H1 (cell line): ENCODE results near the gene BAK1. TPM values are rescaled to one million over a fixed set of nuclear protein-coding genes. Genes with fewer than 3 reads are reported as not detected.

Experiments used
- CTCF ChIA-PET: fragments of 300-600 bp; sonication (Branson Sonifier 250); formaldehyde crosslinking; loops from one replicate; lab custom pipeline; 2021; ENCODE audit not compliant: partially characterized antibody; lab: Charles Lee
- POLR2A ChIA-PET: fragments of 300-600 bp; sonication (Branson Sonifier 250); formaldehyde crosslinking; loops from one replicate; lab custom pipeline; 2021; ENCODE audit warnings: inconsistent platforms; ENCODE audit not compliant: partially characterized antibody; lab: Charles Lee
- DNase-seq, 2 experiments: peaks; one replicate each; pipeline versions ENCODE4 v3.0.0 to v3.0.0-alpha.2; 2010 to 2022; ENCODE audit warnings: low spot score in 2 of 2, low read depth in 1 of 2, mixed read lengths in 1 of 2
- FAIRE-seq: peaks from 2 replicates; lab custom pipeline; 2011; peaks lifted over from hg19 to GRCh38; lab: Jason Lieb, UNC
- H2AFZ ChIP-seq: 2 replicates; pipeline ENCODE4 v1.8.1; 2012; ENCODE audit warnings: low read length, inconsistent platforms
- H2AK5ac ChIP-seq: 2 replicates; pipeline ENCODE4 v1.6.1; 2013; ENCODE audit warnings: low read depth, low read length
- H2BK120ac ChIP-seq: replicated peaks from 2 replicates; pipeline ENCODE3; 2013; ENCODE audit warnings: low read depth, low read length, inconsistent platforms
- H2BK12ac ChIP-seq: 2 replicates; pipeline ENCODE4 v1.6.1; 2013; ENCODE audit warnings: low read depth, low read length
- H2BK15ac ChIP-seq: 2 replicates; pipeline ENCODE4 v1.6.1; 2013; ENCODE audit warnings: low read length
- H2BK20ac ChIP-seq: 2 replicates; pipeline ENCODE4 v1.6.1; 2013; ENCODE audit warnings: low read length
- H2BK5ac ChIP-seq: 2 replicates; pipeline ENCODE4 v1.6.1; 2013; ENCODE audit warnings: low read depth, low read length
- H3K14ac ChIP-seq: 2 replicates; pipeline ENCODE4 v1.6.1; 2013; ENCODE audit warnings: inconsistent platforms; ENCODE audit not compliant: insufficient read length
- H3K18ac ChIP-seq: 2 replicates; pipeline ENCODE4 v1.6.1; 2013; ENCODE audit warnings: low read length; ENCODE audit errors: extremely low read depth
- H3K23ac ChIP-seq: 2 replicates; pipeline ENCODE4 v1.6.1; 2013; ENCODE audit warnings: inconsistent platforms; ENCODE audit not compliant: insufficient read length
- H3K23me2 ChIP-seq: 2 replicates; pipeline ENCODE4 v1.6.1; 2013; ENCODE audit warnings: low read depth, low read length
- H3K27ac ChIP-seq: 2 replicates; pipeline ENCODE4 v1.6.1; 2011; ENCODE audit warnings: low read depth, low read length, inconsistent platforms
- H3K27me3 ChIP-seq, 4 experiments: replicated peaks in 1 of 4; 1 replicate in 1 of 4; 2 replicates in 3 of 4; pipeline versions ENCODE4 v1.6.1 to v1.8.1; 2011 to 2013; ENCODE audit warnings: low read length in 3 of 4, mild to moderate bottlenecking in 3 of 4, inconsistent platforms in 2 of 4, mixed read lengths in 2 of 4, moderate library complexity in 1 of 4; ENCODE audit not compliant: control insufficient read depth in 3 of 4, insufficient read depth in 3 of 4; ENCODE audit errors: extremely low read depth in 1 of 4
- H3K36me3 ChIP-seq, 4 experiments: 2 replicates each; pipeline versions ENCODE4 v1.6.1 to v1.8.1; 2011 to 2013; ENCODE audit warnings: mild to moderate bottlenecking in 4 of 4, low read length in 3 of 4, moderate library complexity in 2 of 4, control low read depth in 1 of 4, inconsistent platforms in 1 of 4; ENCODE audit not compliant: insufficient read depth in 4 of 4, control insufficient read depth in 2 of 4
- H3K4ac ChIP-seq: replicated peaks from 2 replicates; pipeline ENCODE3; 2013; ENCODE audit warnings: low read length, low read depth, mixed read lengths, inconsistent platforms; ENCODE audit not compliant: insufficient read length
- H3K4me1 ChIP-seq, 4 experiments: replicated peaks in 1 of 4; 1 replicate in 1 of 4; 2 replicates in 3 of 4; pipeline versions ENCODE4 v1.6.1 to v1.8.1; 2011 to 2013; ENCODE audit warnings: low read length in 3 of 4, inconsistent platforms in 2 of 4, mixed read lengths in 1 of 4; ENCODE audit not compliant: insufficient read depth in 4 of 4, control insufficient read depth in 3 of 4
- H3K4me2 ChIP-seq, 2 experiments: 2 replicates each; pipeline versions ENCODE4 v1.6.1 to v1.8.1; 2011 to 2013; ENCODE audit warnings: low read depth in 2 of 2, low read length in 2 of 2, control low read depth in 1 of 2, inconsistent platforms in 1 of 2, mild to moderate bottlenecking in 1 of 2; ENCODE audit not compliant: insufficient read depth in 1 of 2
- H3K4me3 ChIP-seq, 4 experiments: fragments of 200-600, 300-600 bp in 1 of 4; sonication (generic), shearing (Covaris generic), sonication (Bioruptor Twin) in 1 of 4; 2 replicates each; pipeline versions ENCODE4 v1.5.1 to v1.8.1; 2011 to 2016; ENCODE audit warnings: low read length in 4 of 4, low read depth in 3 of 4, control low read depth in 2 of 4, inconsistent platforms in 2 of 4, mild to moderate bottlenecking in 2 of 4, mixed read lengths in 1 of 4, moderate library complexity in 1 of 4; ENCODE audit not compliant: insufficient read depth in 2 of 4; ENCODE audit errors: extremely low read depth in 1 of 4
- H3K56ac ChIP-seq: replicated peaks from 2 replicates; pipeline ENCODE3; 2013; ENCODE audit warnings: low read depth, mild to moderate bottlenecking, mixed read lengths, low read length, inconsistent platforms; ENCODE audit not compliant: insufficient read length
- H3K79me1 ChIP-seq: 2 replicates; pipeline ENCODE4 v1.6.1; 2013; ENCODE audit warnings: low read depth, low read length, control low read depth
- H3K79me2 ChIP-seq, 2 experiments: 2 replicates each; pipeline versions ENCODE4 v1.6.1 to v1.8.1; 2012 to 2013; ENCODE audit warnings: low read length in 2 of 2, mild to moderate bottlenecking in 2 of 2, inconsistent platforms in 1 of 2; ENCODE audit not compliant: insufficient read depth in 2 of 2, control insufficient read depth in 1 of 2
- H3K9ac ChIP-seq, 4 experiments: replicated peaks in 1 of 4; 1 replicate in 1 of 4; 2 replicates in 3 of 4; pipeline versions ENCODE4 v1.6.1 to v1.8.1; 2011 to 2013; ENCODE audit warnings: low read depth in 3 of 4, low read length in 3 of 4, control low read depth in 2 of 4, mild to moderate bottlenecking in 2 of 4, moderate library complexity in 2 of 4, inconsistent platforms in 1 of 4; ENCODE audit errors: extremely low read depth in 1 of 4
- H3K9me3 ChIP-seq, 2 experiments: 2 replicates each; pipeline versions ENCODE4 v1.6.1 to v1.8.1; 2012 to 2013; ENCODE audit warnings: mild to moderate bottlenecking in 2 of 2, moderate library complexity in 2 of 2, control low read depth in 1 of 2, inconsistent platforms in 1 of 2, low read depth in 1 of 2, low read length in 1 of 2, mixed read lengths in 1 of 2; ENCODE audit not compliant: insufficient read depth in 2 of 2
- H4K20me1 ChIP-seq, 2 experiments: replicated peaks in 1 of 2; 2 replicates each; pipeline versions ENCODE3 to v1.8.1; 2011 to 2013; ENCODE audit warnings: inconsistent platforms in 2 of 2, low read length in 2 of 2, mild to moderate bottlenecking in 1 of 2; ENCODE audit not compliant: insufficient read depth in 2 of 2, control insufficient read depth in 1 of 2
- H4K5ac ChIP-seq: 2 replicates; pipeline ENCODE4 v1.6.1; 2013; ENCODE audit warnings: low read length, low read depth, mixed read lengths, inconsistent platforms; ENCODE audit not compliant: insufficient read length
- H4K8ac ChIP-seq: 2 replicates; pipeline ENCODE4 v1.8.0; 2013; ENCODE audit warnings: mild to moderate bottlenecking, moderate library complexity, low read length, inconsistent platforms; ENCODE audit not compliant: insufficient read depth; ENCODE audit errors: extremely low read depth
- H4K91ac ChIP-seq: replicated peaks from 2 replicates; pipeline ENCODE3; 2013; ENCODE audit warnings: low read length, mixed read lengths, inconsistent platforms; ENCODE audit not compliant: insufficient read length
- EZH2 ChIP-seq: fragments of 200-600 bp; sonication (generic); IDR thresholded peaks from 2 replicates; pipeline ENCODE4 v1.7.1; 2012; ENCODE audit warnings: low read depth, mild to moderate bottlenecking, moderate library complexity, low read length, inconsistent platforms; ENCODE audit not compliant: severe bottlenecking
- RAD21 ChIP-seq, 2 experiments: IDR thresholded peaks in 1 of 2; conservative IDR thresholded peaks in 1 of 2; 2 replicates each; pipeline ENCODE4 v1.6.1; 2011; ENCODE audit warnings: low read depth in 2 of 2, low read length in 2 of 2, improper control_type of control experiment in 1 of 2, inconsistent platforms in 1 of 2, mild to moderate bottlenecking in 1 of 2, moderate library complexity in 1 of 2
- SP4 ChIP-seq: IDR thresholded peaks from 2 replicates; pipeline ENCODE4 v1.6.1; 2012; ENCODE audit warnings: low read length, inconsistent platforms
- WGBS, 2 experiments: shearing (Covaris generic) in 1 of 2; methylation state at CpG; one replicate each; pipeline versions ENCODE4 v1.1.6 to v1.1.7; 2013 to 2015; ENCODE audit warnings: low lambda C conversion rate in 2 of 2, mixed read lengths in 2 of 2, inconsistent platforms in 1 of 2, low coverage in 1 of 2, missing lambda C conversion rate in 1 of 2; ENCODE audit not compliant: insufficient replicate concordance in 2 of 2, insufficient coverage in 1 of 2, insufficient read length in 1 of 2; ENCODE audit errors: extremely low coverage in 1 of 2, missing lambda C conversion rate in 1 of 2; 5-methylcytosine and 5-hydroxymethylcytosine counted together
- polyA plus RNA-seq, 7 experiments: library from polyadenylated mRNA; depleted of rRNA in 3 of 7; stranded (reverse) in 5 of 7; unstranded in 2 of 7; fragments of >200 nt in 5 of 7; fragments of 200-250 nt in 2 of 7; gene quantifications; 1 replicate in 5 of 7; 2 replicates in 1 of 7; 4 replicates in 1 of 7; pipeline versions ENCODE4 v1.2.1 to v1.2.3, GENCODE V29; 2011 to 2013; ENCODE audit warnings: missing spikeins in 2 of 7, mixed read lengths in 2 of 7
- total RNA-seq: library from RNA; stranded (reverse); fragmentation: NEBNext Ultra II Directional; extraction: Animal tissue kit (Norgen Biotek cat#: 25700); gene quantifications from 2 replicates; pipeline ENCODE4 v1.2.1, GENCODE V29; 2021
- TF ChIP-seq, protein P1 (sequence below), 3 experiments: IDR thresholded peaks; 1 replicate in 2 of 3; 2 replicates in 1 of 3; pipeline versions ENCODE4 v1.5.1 to v1.6.1; 2011; ENCODE audit warnings: low read length in 3 of 3, mild to moderate bottlenecking in 3 of 3, inconsistent platforms in 2 of 3, low read depth in 1 of 3, moderate library complexity in 1 of 3; ENCODE audit not compliant: insufficient read depth in 1 of 3; ENCODE audit errors: control extremely low read depth in 1 of 3

The BAK1 gene
- total and polyA plus RNA-seq, 2 of the 8 experiments (the other 6 are each of a cell fraction or from before 2014, with no cell fraction given) = 43.3 to 43.4 TPM

DNA sequence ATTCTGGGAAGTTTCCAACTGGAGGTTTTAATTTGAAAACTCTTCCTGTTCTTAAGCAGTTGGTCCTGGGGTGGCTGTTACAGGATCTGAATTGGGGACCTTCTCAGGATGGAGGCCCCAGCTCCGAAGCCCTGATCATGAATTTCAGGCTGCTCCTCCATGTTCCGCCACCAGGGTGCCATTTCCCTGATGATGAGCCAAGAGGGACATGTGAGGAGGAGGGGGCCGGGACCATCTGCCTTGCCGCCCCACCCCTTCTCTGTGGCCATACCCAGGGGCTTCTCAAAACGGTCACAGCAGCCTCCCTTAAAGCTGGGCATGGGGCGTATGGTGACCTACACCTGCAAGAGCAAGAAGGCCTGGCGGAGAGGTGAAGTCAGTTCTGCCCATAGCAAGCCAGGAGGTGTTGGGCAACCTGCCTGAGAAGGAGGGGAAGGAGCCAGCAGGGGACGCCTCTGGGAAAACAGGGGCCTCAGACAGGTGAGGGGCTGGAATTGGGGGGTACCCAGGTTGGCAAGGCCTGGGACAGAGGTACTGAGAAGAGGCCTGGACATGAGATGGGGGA lies 3.6 kb upstream of the BAK1 start:
- Histone ChIP-seq H3K23me2 (peaks cover 5% of the 10 kb centered on the region; the same call in 1 of the 2 replicates), H4K8ac (peak overlapping the region; percentile 52; the same call in 1 of the 2 replicates), H3K4me2 (no peak overlapping the region), H2BK12ac (no peak overlapping the region; the same call in 1 of the 2 replicates), H3K36me3 (no peaks in the 10 kb centered on the region), H4K20me1 (no peaks in the 10 kb centered on the region), H2BK5ac (0 out of 2 replicates have a peak overlapping the region, but pooled peaks have one; percentile 3), H3K56ac (no peak overlapping the region), H2AFZ (peak overlapping the region; percentile 98), H3K79me1 (no peaks in the 10 kb centered on the region), H3K4ac (no peak overlapping the region), H4K91ac (no peak overlapping the region), H3K4me3 (no peak overlapping the region), H3K9me3 (no peaks in the 10 kb centered on the region), H3K18ac (peak overlapping the region; percentile 42), H4K5ac (peak overlapping the region; percentile 45), H2AK5ac (no peak overlapping the region), H3K4me1 (peaks cover 0 to 7% (median 5%) of the 10 kb centered on the region in 4 experiments; a peak in 6 of 7 replicates), H3K79me2 (peaks cover 0 to 11% of the 10 kb centered on the region in 2 experiments; a peak in 3 of 4 replicates), H2BK20ac (no peak overlapping the region), H3K27ac (no peak overlapping the region), H3K23ac (no peak overlapping the region), H2BK120ac (no peak overlapping the region), H3K27me3 (no peaks in the 10 kb centered on the region), H3K14ac (no peak overlapping the region), H3K9ac (no peak overlapping the region), H2BK15ac (no peak overlapping the region)
- peak in 1 of 2 experiments; percentile 82 for DNase-seq
- TF ChIP-seq RAD21 (IDR thresholded peaks at IDR 0.05 in 1 of 2, conservative IDR thresholded peaks at IDR 0.05 in 1 of 2; ENCODE audit: low read depth in 2 of 2, low read length in 2 of 2) = peak; percentile 1 to 24; a peak in 1 of 4 replicates
- TF ChIP-seq EZH2 = no peak
- TF ChIP-seq, protein P1, sequence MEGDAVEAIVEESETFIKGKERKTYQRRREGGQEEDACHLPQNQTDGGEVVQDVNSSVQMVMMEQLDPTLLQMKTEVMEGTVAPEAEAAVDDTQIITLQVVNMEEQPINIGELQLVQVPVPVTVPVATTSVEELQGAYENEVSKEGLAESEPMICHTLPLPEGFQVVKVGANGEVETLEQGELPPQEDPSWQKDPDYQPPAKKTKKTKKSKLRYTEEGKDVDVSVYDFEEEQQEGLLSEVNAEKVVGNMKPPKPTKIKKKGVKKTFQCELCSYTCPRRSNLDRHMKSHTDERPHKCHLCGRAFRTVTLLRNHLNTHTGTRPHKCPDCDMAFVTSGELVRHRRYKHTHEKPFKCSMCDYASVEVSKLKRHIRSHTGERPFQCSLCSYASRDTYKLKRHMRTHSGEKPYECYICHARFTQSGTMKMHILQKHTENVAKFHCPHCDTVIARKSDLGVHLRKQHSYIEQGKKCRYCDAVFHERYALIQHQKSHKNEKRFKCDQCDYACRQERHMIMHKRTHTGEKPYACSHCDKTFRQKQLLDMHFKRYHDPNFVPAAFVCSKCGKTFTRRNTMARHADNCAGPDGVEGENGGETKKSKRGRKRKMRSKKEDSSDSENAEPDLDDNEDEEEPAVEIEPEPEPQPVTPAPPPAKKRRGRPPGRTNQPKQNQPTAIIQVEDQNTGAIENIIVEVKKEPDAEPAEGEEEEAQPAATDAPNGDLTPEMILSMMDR (IDR thresholded peaks at IDR 0.05; ENCODE audit: control extremely low read depth in 1 of 3, insufficient read depth in 1 of 3, low read depth in 1 of 3, low read length in 3 of 3) = peak in 2 of 3 experiments; percentile 49 to 66; a peak in 3 of 4 replicates
- no peak for TF ChIP-seq SP4
- no peak for FAIRE-seq
- ChIA-PET POLR2A (interaction anchor here (1.1 kb wide), 1 partner anchor 448 kb away, joined by 3 read pairs; no protein-coding TSS in a partner anchor), CTCF (interaction anchor here (0.6 to 8.3 kb wide), 23 partner anchors 8 to 938 kb away, joined by 3 to 70 read pairs (median 5); partner anchors contain the start of genes ITPR3 and UQCC2)
- 82% methylated on average over 8 of the region's 8 CpGs; no CpG with 5 or more reads in 1 of the 2 experiments for WGBS, 2 experiments
